Adrenal gland (tissue), 12 donors: Measurements from ENCODE around the gene PTPRD. TPM values are rescaled to one million over a fixed set of nuclear protein-coding genes. Genes with fewer than 3 reads are reported as not detected.

ENCODE experiments used
- DNase-seq, 7 donors: peaks; one replicate each; pipeline ENCODE4 v3.0.0-alpha.2; 2019 to 2020
- H3K27ac ChIP-seq, 5 donors: fragments of 200-600 bp; sonication (generic) in 4 of 5; 1 replicate in 3 of 5; 2 replicates in 2 of 5; pipeline versions ENCODE4 v1.5.1 to v1.8.0; 2016 to 2020; ENCODE audit warnings: mild to moderate bottlenecking in 1 of 5
- H3K27me3 ChIP-seq: fragments of 200-600 bp; 2 replicates; pipeline ENCODE4 v1.8.0; 2021
- H3K36me3 ChIP-seq, 2 donors: fragments of 200-600 bp; replicated peaks in 1 of 2; 1 replicate in 1 of 2; 2 replicates in 1 of 2; pipeline versions ENCODE4 v1.5.1 to v1.8.0; 2018 to 2022
- H3K4me1 ChIP-seq, 2 donors: fragments of 200-600 bp; replicated peaks in 1 of 2; 1 replicate in 1 of 2; 2 replicates in 1 of 2; pipeline versions ENCODE4 v1.5.1 to v1.8.0; 2018 to 2021
- H3K4me3 ChIP-seq, 4 donors: fragments of 200-600 bp; sonication (generic) in 3 of 4; one replicate each; pipeline ENCODE4 v1.5.1; 2016 to 2018
- H3K9me3 ChIP-seq, 3 donors: fragments of 200-600 bp; sonication (generic) in 1 of 3; replicated peaks in 1 of 3; 1 replicate in 2 of 3; 2 replicates in 1 of 3; pipeline versions ENCODE4 v1.5.1 to v1.8.0; 2016 to 2021
- CTCF ChIP-seq, 6 experiments: fragments of 450-650 bp in 4 of 6; fragments of 200-600 bp in 2 of 6; sonication (generic) in 1 of 6; IDR thresholded peaks; 1 replicate in 5 of 6; 2 replicates in 1 of 6; pipeline versions ENCODE4 v1.5.1 to v1.8.0; 2016 to 2021; ENCODE audit warnings: antibody characterized with exemption in 6 of 6, mild to moderate bottlenecking in 2 of 6, moderate library complexity in 1 of 6
- POLR2A ChIP-seq, 2 donors: fragments of 450-650 bp; IDR thresholded peaks; one replicate each; pipeline ENCODE4 v1.6.1; 2017; ENCODE audit warnings: antibody characterized with exemption in 2 of 2, mild to moderate bottlenecking in 2 of 2, moderate library complexity in 1 of 2
- WGBS, 4 donors: extraction: QIAGEN DNeasy Blood & Tissue Kit in 2 of 4; methylation state at CpG; one replicate each; pipeline versions ENCODE4 v1.1.5 to v1.1.7; 2013 to 2017; 5-methylcytosine and 5-hydroxymethylcytosine counted together
- intact Hi-C, 2 donors: fragments of 100-400 bp; cut with DNase I; formaldehyde crosslinking; loops; one replicate each; pipeline versions ENCODE4 v1.14.1 to v1.15.0; 2022 to 2023
- polyA plus RNA-seq, 3 donors: library from polyadenylated mRNA; stranded (reverse); fragments of 200-250 nt in 2 of 3; fragments of 350-450 nt in 1 of 3; fragmentation: Illumina TruSeq in 1 of 3; extraction: RNeasy Lipid Tissue Mini Kit (QIAGEN cat#74804) in 1 of 3; gene quantifications; one replicate each; pipeline ENCODE4 v1.2.3, GENCODE V29; 2013 to 2014
- total RNA-seq, 9 donors: library from RNA; depleted of rRNA in 4 of 9; stranded (reverse); fragments of >200 nt in 4 of 9; fragments of 120-200 nt in 1 of 9; fragmentation: NEBNext Ultra II Directional in 1 of 9; extraction: Animal tissue kit (Norgen Biotek cat#: 25700) in 1 of 9; gene quantifications; one replicate each; pipeline versions ENCODE4 v1.1.0 to v1.2.4, GENCODE V29; 2013 to 2023
- donor health status: healthy with polysubstance abuse.
- donor health status: Bipolar disorder and iron deficiency.
- donor health status: DM: yes; HTN: yes; CAD: no.
- donor health status: DM: no; HTN: no; CAD: no.
- donor health status: DM: no; HTN: no; CAD: no.
- donor health status: DM: yes; HTN: yes; CAD: no.

Gene PTPRD
- total and polyA plus RNA-seq, 12 donors = 0.61 to 71.2 (median 4.5) TPM

GRCh38 chr9:10048994-10049393 lies 563.8 kb downstream of the PTPRD start:
- no peak for DNase-seq
- intact Hi-C loops = no loop called here
- TF ChIP-seq POLR2A (IDR thresholded peaks at IDR 0.05) (no peak), CTCF (IDR thresholded peaks at IDR 0.05) (no peak)
- Histone ChIP-seq H3K9me3 (no peaks in the 10 kb centered on the region), H3K27me3 (no peaks in the 10 kb centered on the region), H3K4me1 (no peaks in the 10 kb centered on the region), H3K4me3 (no peak overlapping the region), H3K36me3 (no peaks in the 10 kb centered on the region), H3K27ac (no peak overlapping the region)
- 90 to 98% (median 94%) methylated on average over 3 of the region's 3 CpGs for WGBS, 4 donors

DNA sequence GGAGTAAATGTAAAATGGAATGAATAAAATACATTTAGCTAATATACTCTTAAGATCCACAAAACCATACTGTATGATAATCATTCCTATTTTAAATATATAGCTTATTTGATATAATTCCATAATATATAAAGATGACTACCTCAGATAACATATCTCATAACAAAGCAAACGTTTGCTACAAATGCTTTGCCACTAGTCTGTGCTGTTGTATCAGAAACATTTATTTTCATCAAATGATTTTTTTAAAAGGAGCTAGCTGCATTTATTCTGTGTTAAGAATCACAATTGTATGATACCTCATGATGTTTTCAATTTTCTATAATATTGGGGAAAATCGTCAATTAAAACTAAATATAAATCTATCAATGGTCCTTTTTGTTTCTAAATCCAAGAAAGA lies 567.2 kb downstream of the PTPRD start:
- no peaks in the 10 kb centered on the region for H3K4me1 ChIP-seq
- DNase-seq = no peak
- TF ChIP-seq CTCF (IDR thresholded peaks at IDR 0.05) (peak in 4 of 6 experiments; percentile 6 to 38 (median 28)), POLR2A (IDR thresholded peaks at IDR 0.05) (no peak)
- intact Hi-C loops = no loop called here
- no peak overlapping the region for H3K27ac ChIP-seq
- H3K9me3 ChIP-seq = no peaks in the 10 kb centered on the region
- WGBS, 4 donors = 0 to 13% (median 8%) methylated on average over 2 of the region's 2 CpGs
- no peaks in the 10 kb centered on the region for H3K36me3 ChIP-seq
- H3K27me3 ChIP-seq = no peaks in the 10 kb centered on the region
- no peak overlapping the region for H3K4me3 ChIP-seq

DNA sequence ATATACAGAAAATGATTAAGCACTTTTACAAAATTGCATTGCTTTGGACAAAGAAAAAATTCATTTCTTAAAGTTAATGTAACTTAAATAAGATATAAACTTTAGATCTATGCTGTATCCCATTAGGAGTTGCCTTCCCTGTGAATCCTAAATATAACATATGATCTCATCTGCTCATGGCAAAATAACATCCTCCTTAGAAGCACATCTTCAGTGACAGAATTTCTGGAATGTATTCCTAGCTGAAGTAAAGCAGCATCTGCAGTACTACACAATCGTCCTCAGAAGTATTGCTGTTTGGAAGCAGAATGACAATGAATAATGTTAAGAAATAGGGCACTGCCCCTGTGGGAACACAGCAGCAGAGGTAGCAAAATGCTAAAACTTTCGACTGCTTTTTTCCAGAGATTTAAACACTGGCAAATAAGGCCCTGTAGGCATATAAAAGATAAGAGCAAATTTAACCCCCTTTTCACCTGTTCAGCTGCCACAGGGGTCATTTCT lies 571.0 kb downstream of the PTPRD start:
- H3K9me3 ChIP-seq = no peaks in the 10 kb centered on the region
- H3K27ac ChIP-seq = no peak overlapping the region
- DNase-seq = no peak
- TF ChIP-seq POLR2A (IDR thresholded peaks at IDR 0.05) (no peak), CTCF (IDR thresholded peaks at IDR 0.05) (no peak)
- H3K27me3 ChIP-seq = no peaks in the 10 kb centered on the region
- intact Hi-C loops = no loop called here
- H3K36me3 ChIP-seq = no peaks in the 10 kb centered on the region
- no peaks in the 10 kb centered on the region for H3K4me1 ChIP-seq
- no peak overlapping the region for H3K4me3 ChIP-seq
- WGBS, 4 donors = 37 to 55% (median 42%) methylated on average over 2 of the region's 2 CpGs

GRCh38 chr9:10036095-10036494 lies 576.7 kb downstream of the PTPRD start:
- H3K9me3 ChIP-seq = no peaks in the 10 kb centered on the region
- H3K4me1 ChIP-seq = no peaks in the 10 kb centered on the region
- no peak overlapping the region for H3K4me3 ChIP-seq
- WGBS, 4 donors = 77 to 93% (median 84%) methylated on average over 2 of the region's 2 CpGs
- no peaks in the 10 kb centered on the region for H3K36me3 ChIP-seq
- no peak for TF ChIP-seq POLR2A (IDR thresholded peaks at IDR 0.05)
- TF ChIP-seq CTCF (IDR thresholded peaks at IDR 0.05) = no peak
- H3K27me3 ChIP-seq = no peaks in the 10 kb centered on the region
- DNase-seq = no peak
- intact Hi-C loops = no loop called here
- no peak overlapping the region for H3K27ac ChIP-seq
